ENCODE results near the gene CCNL1. TPM values are rescaled to one million over a fixed set of nuclear protein-coding genes. Genes with fewer than 3 reads are reported as not detected.

CCNL1 gene
- total and polyA plus RNA-seq, 2 donors (not counting 3 experiments of a cell fraction or from before 2014, with no cell fraction given) = 119 to 137 TPM

GRCh38 chr3:157103860-157104259 lies 56.1 kb downstream of the CCNL1 start:
- Histone ChIP-seq H3K4me2 (ENCODE audit: insufficient read depth, low read length) (no peak overlapping the region), H3K4me1 (ENCODE audit: control insufficient read depth, extremely low read depth, insufficient read depth, low read length) (no peaks in the 10 kb centered on the region), H3K4me3 (replicated peaks in 1 of 3; ENCODE audit: insufficient read depth in 1 of 3, low read depth in 1 of 3, low read length in 3 of 3) (no peak overlapping the region), H2AFZ (ENCODE audit: low read depth, low read length) (no peak overlapping the region), H3K9ac (replicated peaks; ENCODE audit: extremely low read depth, insufficient read depth, low read length) (no peak overlapping the region), H3K27ac (ENCODE audit: insufficient read depth, low read depth, low read length) (no peak overlapping the region), H4K20me1 (replicated peaks; ENCODE audit: control insufficient read depth, extremely low read depth, insufficient read depth, low read length) (no peaks in the 10 kb centered on the region), H3K9me1 (replicated peaks; ENCODE audit: control insufficient read depth, extremely low read depth, insufficient read depth, low read length) (no peaks in the 10 kb centered on the region), H3K27me3 (ENCODE audit: control insufficient read depth in 2 of 2, insufficient read depth in 2 of 2, low read length in 2 of 2) (no peaks in the 10 kb centered on the region), H3K9me3 (replicated peaks; ENCODE audit: control insufficient read depth, insufficient read depth, low read length) (no peaks in the 10 kb centered on the region), H3K36me3 (ENCODE audit: control insufficient read depth in 2 of 2, extremely low read depth in 1 of 2, insufficient read depth in 2 of 2, low read length in 2 of 2) (no peaks in the 10 kb centered on the region), H3K79me2 (ENCODE audit: control insufficient read depth, insufficient read depth, low read length) (no peaks in the 10 kb centered on the region)
- FAIRE-seq = no peak
- dilution Hi-C loops (cut with MboI; ENCODE audit: extremely low pct_ligation_motif_present, low sequenced_read_pairs) (no loop called here), intact Hi-C loops (cut with micrococcal nuclease) (no loop called here)
- TF ChIP-seq POLR2AphosphoS5 (IDR thresholded peaks at IDR 0.05; ENCODE audit: insufficient read depth, low read depth, low read length) (no peak), EZH2 (IDR thresholded peaks at IDR 0.05; ENCODE audit: borderline replicate concordance, low read depth, low read length, severe bottlenecking) (no peak), JUN (IDR thresholded peaks at IDR 0.05; ENCODE audit: borderline replicate concordance, insufficient read depth, insufficient read length, low read depth) (no peak), MAX (IDR thresholded peaks at IDR 0.05; ENCODE audit: insufficient read depth, insufficient read length) (no peak), FOS (IDR thresholded peaks at IDR 0.05; ENCODE audit: borderline replicate concordance, insufficient read depth, low read length) (no peak), POLR2A (IDR thresholded peaks at IDR 0.05; ENCODE audit: low read depth, low read length) (no peak), MYC (IDR thresholded peaks at IDR 0.05; ENCODE audit: low read depth, low read length) (no peak), GATA2 (IDR thresholded peaks at IDR 0.05; ENCODE audit: insufficient read depth, insufficient read length, low read depth, low read length) (no peak), CTCF (IDR thresholded peaks at IDR 0.05; ENCODE audit: extremely low read depth in 1 of 2, insufficient read depth in 1 of 2, low read depth in 1 of 2, low read length in 2 of 2) (no peak)
- no peak for DNase-seq (ENCODE audit: low read depth, low spot score)
- BruUV-seq (replicated peaks) = no TSS peak
- POLR2A ChIA-PET = no interaction called here
- CTCF ChIA-PET = interaction anchor here (0.7 to 1.5 kb wide), 3 partner anchors 9 to 33 kb away, joined by 3 to 4 read pairs (median 3); no protein-coding TSS in a partner anchor

All from endothelial cell of umbilical vein (primary cell).